ENCODE results near the gene HACD2. TPM values are rescaled to one million over a fixed set of nuclear protein-coding genes. Genes with fewer than 3 reads are reported as not detected.

The HACD2 gene
- total and polyA plus RNA-seq, 10 of the 15 experiments (the other 5 are each of a cell fraction or from before 2014, with no cell fraction given), result 9.1 to 30.0 (median 18.8) TPM

DNA sequence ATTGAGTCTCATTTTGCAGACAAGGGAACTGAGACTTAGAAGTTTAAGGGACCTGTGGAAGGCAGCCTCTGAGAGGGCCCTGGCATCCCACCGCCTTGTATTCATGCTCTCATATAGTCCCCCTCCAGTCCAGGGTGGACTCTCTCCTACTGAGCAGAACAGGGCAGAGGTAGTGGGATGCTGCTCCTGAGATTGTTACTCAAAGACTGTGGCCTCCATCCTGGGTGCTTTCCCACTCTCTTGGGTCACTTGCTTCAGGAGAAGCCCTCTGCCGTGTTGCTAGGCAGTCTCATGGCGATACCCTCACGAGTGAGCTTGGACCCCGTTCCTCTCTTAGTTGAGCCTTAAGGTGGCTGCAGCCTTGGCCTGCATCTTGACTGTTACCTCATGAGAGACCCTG lies 113.7 kb downstream of the HACD2 start:
- ChIA-PET POLR2A (no interaction called here), CTCF (no interaction called here), RAD21 (ENCODE audit: unreplicated experiment) (no interaction called here), SMC1A (ENCODE audit: uncharacterized antibody, unreplicated experiment) (no interaction called here)
- Histone ChIP-seq H3K4me1 (ENCODE audit: control insufficient read depth, insufficient read depth, low read length) (no peaks in the 10 kb centered on the region), H2AFZ (ENCODE audit: control insufficient read depth, low read depth, low read length) (no peak overlapping the region), H3K79me2 (ENCODE audit: control insufficient read depth, insufficient read depth, low read length) (no peaks in the 10 kb centered on the region), H3K9me3 (replicated peaks; ENCODE audit: control insufficient read depth, insufficient read depth, low read length) (no peaks in the 10 kb centered on the region), H3K27ac (ENCODE audit: control insufficient read depth, insufficient read depth) (no peak overlapping the region), H4K20me1 (ENCODE audit: control insufficient read depth, insufficient read depth) (no peaks in the 10 kb centered on the region), H3K9ac (ENCODE audit: control insufficient read depth, insufficient read depth, low read length) (no peak overlapping the region), H3K4me2 (ENCODE audit: control insufficient read depth, insufficient read depth) (no peak overlapping the region), H3K27me3 (replicated peaks in 1 of 2; ENCODE audit: control insufficient read depth in 2 of 2, insufficient read depth in 2 of 2, low read length in 1 of 2) (peaks cover 0 to 2% of the 10 kb centered on the region in 2 experiments; a peak in 3 of 4 replicates), H3K36me3 (ENCODE audit: control insufficient read depth in 2 of 2, insufficient read depth in 2 of 2, low read length in 1 of 2) (no peaks in the 10 kb centered on the region), H3K4me3 (no peak overlapping the region)
- BruUV-seq (replicated peaks), result no TSS peak
- in situ Hi-C loops (cut with MboI), result no loop called here
- DNase-seq (ENCODE audit: low read depth, low spot score) (no peak), FAIRE-seq (no peak), ATAC-seq (no peak)
- no peak for TF ChIP-seq MEF2B (IDR thresholded peaks at IDR 0.05; ENCODE audit: partially characterized antibody, poor library complexity, severe bottlenecking)
- TF ChIP-seq ZNF217 (IDR thresholded peaks at IDR 0.05), result no peak
- TF ChIP-seq CBX3 (IDR thresholded peaks at IDR 0.05; ENCODE audit: borderline replicate concordance, low read depth), result no peak
- TF ChIP-seq, protein P1, sequence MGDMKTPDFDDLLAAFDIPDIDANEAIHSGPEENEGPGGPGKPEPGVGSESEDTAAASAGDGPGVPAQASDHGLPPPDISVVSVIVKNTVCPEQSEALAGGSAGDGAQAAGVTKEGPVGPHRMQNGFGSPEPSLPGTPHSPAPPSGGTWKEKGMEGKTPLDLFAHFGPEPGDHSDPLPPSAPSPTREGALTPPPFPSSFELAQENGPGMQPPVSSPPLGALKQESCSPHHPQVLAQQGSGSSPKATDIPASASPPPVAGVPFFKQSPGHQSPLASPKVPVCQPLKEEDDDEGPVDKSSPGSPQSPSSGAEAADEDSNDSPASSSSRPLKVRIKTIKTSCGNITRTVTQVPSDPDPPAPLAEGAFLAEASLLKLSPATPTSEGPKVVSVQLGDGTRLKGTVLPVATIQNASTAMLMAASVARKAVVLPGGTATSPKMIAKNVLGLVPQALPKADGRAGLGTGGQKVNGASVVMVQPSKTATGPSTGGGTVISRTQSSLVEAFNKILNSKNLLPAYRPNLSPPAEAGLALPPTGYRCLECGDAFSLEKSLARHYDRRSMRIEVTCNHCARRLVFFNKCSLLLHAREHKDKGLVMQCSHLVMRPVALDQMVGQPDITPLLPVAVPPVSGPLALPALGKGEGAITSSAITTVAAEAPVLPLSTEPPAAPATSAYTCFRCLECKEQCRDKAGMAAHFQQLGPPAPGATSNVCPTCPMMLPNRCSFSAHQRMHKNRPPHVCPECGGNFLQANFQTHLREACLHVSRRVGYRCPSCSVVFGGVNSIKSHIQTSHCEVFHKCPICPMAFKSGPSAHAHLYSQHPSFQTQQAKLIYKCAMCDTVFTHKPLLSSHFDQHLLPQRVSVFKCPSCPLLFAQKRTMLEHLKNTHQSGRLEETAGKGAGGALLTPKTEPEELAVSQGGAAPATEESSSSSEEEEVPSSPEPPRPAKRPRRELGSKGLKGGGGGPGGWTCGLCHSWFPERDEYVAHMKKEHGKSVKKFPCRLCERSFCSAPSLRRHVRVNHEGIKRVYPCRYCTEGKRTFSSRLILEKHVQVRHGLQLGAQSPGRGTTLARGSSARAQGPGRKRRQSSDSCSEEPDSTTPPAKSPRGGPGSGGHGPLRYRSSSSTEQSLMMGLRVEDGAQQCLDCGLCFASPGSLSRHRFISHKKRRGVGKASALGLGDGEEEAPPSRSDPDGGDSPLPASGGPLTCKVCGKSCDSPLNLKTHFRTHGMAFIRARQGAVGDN (IDR thresholded peaks at IDR 0.05), result no peak
- TF ChIP-seq NFIC (IDR thresholded peaks at IDR 0.05; ENCODE audit: low read depth, low read length), result no peak
- TF ChIP-seq BMI1 (IDR thresholded peaks at IDR 0.05; ENCODE audit: borderline replicate concordance), result no peak
- no peak for TF ChIP-seq MYC (IDR thresholded peaks at IDR 0.05; ENCODE audit: insufficient read depth, insufficient read length, insufficient replicate concordance, low read length, severe bottlenecking)
- TF ChIP-seq YY1 (IDR thresholded peaks at IDR 0.05; ENCODE audit: low read depth, low read length), result no peak
- no peak for TF ChIP-seq NFYB (IDR thresholded peaks at IDR 0.05; ENCODE audit: insufficient read depth, low read depth, low read length)
- TF ChIP-seq EP300 (IDR thresholded peaks at IDR 0.05; ENCODE audit: borderline replicate concordance in 1 of 2, control insufficient read depth in 1 of 2, low read depth in 2 of 2, low read length in 2 of 2), result no peak
- TF ChIP-seq PAX5 (IDR thresholded peaks at IDR 0.05; ENCODE audit: borderline replicate concordance, low read depth, low read length), result no peak
- TF ChIP-seq, protein P2, sequence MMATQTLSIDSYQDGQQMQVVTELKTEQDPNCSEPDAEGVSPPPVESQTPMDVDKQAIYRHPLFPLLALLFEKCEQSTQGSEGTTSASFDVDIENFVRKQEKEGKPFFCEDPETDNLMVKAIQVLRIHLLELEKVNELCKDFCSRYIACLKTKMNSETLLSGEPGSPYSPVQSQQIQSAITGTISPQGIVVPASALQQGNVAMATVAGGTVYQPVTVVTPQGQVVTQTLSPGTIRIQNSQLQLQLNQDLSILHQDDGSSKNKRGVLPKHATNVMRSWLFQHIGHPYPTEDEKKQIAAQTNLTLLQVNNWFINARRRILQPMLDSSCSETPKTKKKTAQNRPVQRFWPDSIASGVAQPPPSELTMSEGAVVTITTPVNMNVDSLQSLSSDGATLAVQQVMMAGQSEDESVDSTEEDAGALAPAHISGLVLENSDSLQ (IDR thresholded peaks at IDR 0.05), result no peak
- TF ChIP-seq FOXK2 (IDR thresholded peaks at IDR 0.05), result no peak
- TF ChIP-seq, protein P3, sequence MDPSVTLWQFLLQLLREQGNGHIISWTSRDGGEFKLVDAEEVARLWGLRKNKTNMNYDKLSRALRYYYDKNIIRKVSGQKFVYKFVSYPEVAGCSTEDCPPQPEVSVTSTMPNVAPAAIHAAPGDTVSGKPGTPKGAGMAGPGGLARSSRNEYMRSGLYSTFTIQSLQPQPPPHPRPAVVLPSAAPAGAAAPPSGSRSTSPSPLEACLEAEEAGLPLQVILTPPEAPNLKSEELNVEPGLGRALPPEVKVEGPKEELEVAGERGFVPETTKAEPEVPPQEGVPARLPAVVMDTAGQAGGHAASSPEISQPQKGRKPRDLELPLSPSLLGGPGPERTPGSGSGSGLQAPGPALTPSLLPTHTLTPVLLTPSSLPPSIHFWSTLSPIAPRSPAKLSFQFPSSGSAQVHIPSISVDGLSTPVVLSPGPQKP (IDR thresholded peaks at IDR 0.05; ENCODE audit: low read depth, low read length), result no peak
- TF ChIP-seq CREB1 (IDR thresholded peaks at IDR 0.05; ENCODE audit: low read depth), result no peak
- no peak for TF ChIP-seq BCL11A (IDR thresholded peaks at IDR 0.05; ENCODE audit: low read depth, low read length)
- TF ChIP-seq TARDBP (IDR thresholded peaks at IDR 0.05; ENCODE audit: borderline replicate concordance), result no peak
- intact Hi-C loops (cut with micrococcal nuclease; ENCODE audit: unreplicated experiment), result no loop called here
- 71% methylated on average over 5 of the region's 5 CpGs for WGBS (ENCODE audit: insufficient coverage, insufficient replicate concordance, low lambda C conversion rate, missing lambda C conversion rate)
